A549 (cell line): Measurements from ENCODE around the gene BID. TPM values are rescaled to one million over a fixed set of nuclear protein-coding genes. Genes with fewer than 3 reads are reported as not detected.

Source experiments
- ATAC-seq, 2 experiments: fragments of 200-7000 bp in 1 of 2; fragments of >200 bp in 1 of 2; cut with Nextera tagmentation in 1 of 2; cut with Tn5 transposase in 1 of 2; 3 replicates each; pipeline versions ENCODE4 v1.8.0 to v1.9.1; 2018 to 2020; ENCODE audit warnings: mild to moderate bottlenecking in 1 of 2, moderate library complexity in 1 of 2
- CTCF ChIA-PET: fragments of 300-600 bp; sonication (Branson Sonifier 250); formaldehyde crosslinking; extraction: SDS; loops from one replicate; lab custom pipeline; 2021; ENCODE audit warnings: antibody characterized with exemption, inconsistent platforms; lab: Yijun Ruan, JAX
- POLR2A ChIA-PET: fragments of 350-600 bp; formaldehyde crosslinking; extraction: SDS; loops from one replicate; lab custom pipeline; 2021; ENCODE audit warnings: antibody characterized with exemption, inconsistent platforms; lab: Yijun Ruan, JAX
- DNase-seq, 2 experiments: peaks; one replicate each; pipeline versions ENCODE4 v3.0.0 to v3.0.0-alpha.2; 2011 to 2016; ENCODE audit warnings: low read depth in 1 of 2, low spot score in 1 of 2
- FAIRE-seq: peaks from 2 replicates; lab custom pipeline; 2011; peaks lifted over from hg19 to GRCh38; lab: Jason Lieb, UNC
- H3K27ac ChIP-seq, 2 experiments: fragments of >200 bp; sonication (Bioruptor Twin); formaldehyde crosslinking; 3 replicates each; pipeline ENCODE4 v1.5.1; 2016 to 2017
- H3K4me1 ChIP-seq: fragments of >200 bp; sonication (Bioruptor Twin); formaldehyde crosslinking; 3 replicates; pipeline ENCODE4 v1.6.1; 2016
- H3K4me2 ChIP-seq: fragments of >200 bp; sonication (Bioruptor Twin); formaldehyde crosslinking; 3 replicates; pipeline ENCODE4 v1.6.1; 2016
- H3K4me3 ChIP-seq: fragments of >200 bp; sonication (Bioruptor Twin); formaldehyde crosslinking; 3 replicates; pipeline ENCODE4 v1.5.1; 2016
- H3K9me3 ChIP-seq: fragments of >200 bp; sonication (Bioruptor Twin); formaldehyde crosslinking; 3 replicates; pipeline ENCODE4 v1.6.1; 2016
- CBX8 ChIP-seq: fragments of 200-600 bp; sonication (generic); IDR thresholded peaks from 2 replicates; pipeline ENCODE4 v1.6.1; 2016
- CHD4 ChIP-seq: fragments of 200-600 bp; sonication (generic); IDR thresholded peaks from 2 replicates; pipeline ENCODE4 v1.6.1; 2016; ENCODE audit warnings: antibody characterized with exemption, mild to moderate bottlenecking, borderline replicate concordance
- CTCF ChIP-seq: fragments of >200 bp; sonication (Bioruptor Twin); formaldehyde crosslinking; IDR thresholded peaks from 3 replicates; pipeline ENCODE4 v1.5.1; 2016
- E2F6 ChIP-seq: IDR thresholded peaks from 2 replicates; pipeline ENCODE4 v1.6.1; 2012; ENCODE audit warnings: low read depth, borderline replicate concordance
- ESRRA ChIP-seq: fragments of 150-350 bp; IDR thresholded peaks from 2 replicates; pipeline ENCODE4 v1.6.1; 2014; ENCODE audit warnings: mild to moderate bottlenecking, low read length, borderline replicate concordance
- HMGXB4 ChIP-seq: fragments of 250-450 bp; sonication (Bioruptor Pico); IDR thresholded peaks from 2 replicates; pipeline ENCODE4 v1.5.0; 2021; ENCODE audit warnings: mild to moderate bottlenecking, moderate library complexity, borderline replicate concordance
- HOXA7 ChIP-seq: fragments of 250-450 bp; sonication (Bioruptor Pico); IDR thresholded peaks from 2 replicates; pipeline ENCODE4 v1.5.0; 2020; ENCODE audit warnings: mild to moderate bottlenecking, moderate library complexity
- HOXB5 ChIP-seq: fragments of 250-450 bp; sonication (Bioruptor Pico); IDR thresholded peaks from 2 replicates; pipeline ENCODE4 v1.5.0; 2020; ENCODE audit warnings: mild to moderate bottlenecking, moderate library complexity
- KDM1A ChIP-seq: fragments of 200-600 bp; sonication (generic); IDR thresholded peaks from 2 replicates; pipeline ENCODE4 v1.6.1; 2016; ENCODE audit warnings: low read depth, mild to moderate bottlenecking
- MAFK ChIP-seq: fragments of 450-650 bp; IDR thresholded peaks from 2 replicates; pipeline ENCODE4 v1.6.1; 2014; ENCODE audit not compliant: partially characterized antibody
- NFE2L2 ChIP-seq: fragments of 150-350 bp; conservative IDR thresholded peaks from 2 replicates; pipeline ENCODE4 v1.6.1; 2014; ENCODE audit warnings: low read length
- POLR2A ChIP-seq: IDR thresholded peaks from 2 replicates; pipeline ENCODE4 v1.6.1; 2012; ENCODE audit warnings: mild to moderate bottlenecking, low read length
- POLR2AphosphoS2 ChIP-seq: conservative IDR thresholded peaks from 2 replicates; pipeline ENCODE4 v1.6.1; 2012; ENCODE audit warnings: low read length, improper control_type of control experiment, inconsistent platforms
- RAD21 ChIP-seq, 2 experiments: fragments of >200 bp in 1 of 2; sonication (Bioruptor Twin) in 1 of 2; formaldehyde crosslinking in 1 of 2; IDR thresholded peaks in 1 of 2; conservative IDR thresholded peaks in 1 of 2; 2 replicates in 1 of 2; 3 replicates in 1 of 2; pipeline ENCODE4 v1.6.1; 2012 to 2018; ENCODE audit warnings: inconsistent platforms in 1 of 2
- RARB ChIP-seq: fragments of 250-450 bp; sonication (Bioruptor Pico); IDR thresholded peaks from 2 replicates; pipeline ENCODE4 v1.8.0; 2021; ENCODE audit warnings: mild to moderate bottlenecking, moderate library complexity
- RCOR1 ChIP-seq: fragments of 150-350 bp; IDR thresholded peaks from 2 replicates; pipeline ENCODE4 v1.6.1; 2014; ENCODE audit warnings: antibody characterized with exemption, low read length, low read depth
- RFX5 ChIP-seq: fragments of 450-650 bp; IDR thresholded peaks from 2 replicates; pipeline ENCODE4 v1.7.1; 2014; ENCODE audit warnings: antibody characterized with exemption, mild to moderate bottlenecking, moderate library complexity
- SMC3 ChIP-seq: fragments of >200 bp; sonication (Bioruptor Twin); formaldehyde crosslinking; IDR thresholded peaks from 3 replicates; pipeline ENCODE4 v1.6.1; 2018; ENCODE audit warnings: inconsistent platforms
- TP53 ChIP-seq: fragments of 250-450 bp; sonication (Bioruptor Pico); IDR thresholded peaks from 2 replicates; pipeline ENCODE4 v1.5.0; 2021; ENCODE audit warnings: mild to moderate bottlenecking, moderate library complexity
- ZFP36 ChIP-seq: fragments of 450-650 bp; IDR thresholded peaks from 2 replicates; pipeline ENCODE4 v1.6.1; 2014; ENCODE audit warnings: borderline replicate concordance; ENCODE audit not compliant: partially characterized antibody
- ZNF302 ChIP-seq: fragments of 250-450 bp; sonication (Bioruptor Pico); IDR thresholded peaks from 2 replicates; pipeline ENCODE4 v1.9.0; 2021; ENCODE audit warnings: inconsistent platforms, mild to moderate bottlenecking, moderate library complexity
- ZSCAN20 ChIP-seq: fragments of 250-450 bp; sonication (Bioruptor Pico); IDR thresholded peaks from 2 replicates; pipeline ENCODE4 v1.8.0; 2022; ENCODE audit warnings: mild to moderate bottlenecking, moderate library complexity
- WGBS: methylation state at CpG from one replicate; pipeline ENCODE4 v1.1.6; 2017; ENCODE audit errors: missing lambda C conversion rate; 5-methylcytosine and 5-hydroxymethylcytosine counted together
- polyA plus RNA-seq, 4 experiments: library from polyadenylated mRNA; depleted of rRNA in 3 of 4; stranded (reverse); fragments of >200 nt; fragmentation: RNase III in 1 of 4; extraction: RNeasy Plus Mini Kit Qiagen cat#74134 plus additional on column Dnase treatment in 1 of 4; gene quantifications; 2 replicates in 3 of 4; 3 replicates in 1 of 4; pipeline ENCODE4 v1.2.3, GENCODE V29; 2011 to 2017
- TF ChIP-seq, protein P1 (sequence below): fragments of 150-350 bp; IDR thresholded peaks from 2 replicates; pipeline ENCODE4 v1.6.1; 2014; ENCODE audit warnings: low read depth, mild to moderate bottlenecking, low read length
- TF ChIP-seq, protein P2 (sequence below): IDR thresholded peaks from 2 replicates; pipeline ENCODE4 v1.6.1; 2012

Gene BID
- polyA plus RNA-seq, 2 of the 4 experiments (the other 2 are of a cell fraction): 50.8 to 56.6 TPM

GRCh38 chr22:17810570-17811116, 36.4 kb upstream of the BID start:
- Histone ChIP-seq H3K4me2 (no peak overlapping the region), H3K4me1 (no peaks in the 10 kb centered on the region), H3K9me3 (no peaks in the 10 kb centered on the region), H3K4me3 (no peak overlapping the region)
- CTCF ChIA-PET: interaction anchor here (0.6 to 0.9 kb wide), 2 partner anchors 20 to 355 kb away, joined by 3 read pairs; no protein-coding TSS in a partner anchor
- 88% methylated on average over 5 of the region's 12 CpGs for WGBS
- DNase-seq: no peak
- TF ChIP-seq ESRRA: no peak
- TF ChIP-seq RAD21 (conservative IDR thresholded peaks at IDR 0.05 in 1 of 2, IDR thresholded peaks at IDR 0.05 in 1 of 2): no peak
- no peak for TF ChIP-seq SMC3
- TF ChIP-seq POLR2A: no peak
- TF ChIP-seq ZSCAN20 (CRISPR knock-in tag): no peak
- no peak for TF ChIP-seq HOXB5 (CRISPR knock-in tag)
- no peak for TF ChIP-seq CBX8
- no peak for TF ChIP-seq POLR2AphosphoS2
- TF ChIP-seq CTCF: no peak
- TF ChIP-seq RARB (CRISPR knock-in tag): no peak
- TF ChIP-seq E2F6: no peak
- TF ChIP-seq NFE2L2: no peak
- no peak for TF ChIP-seq ZFP36
- TF ChIP-seq RCOR1: no peak
- TF ChIP-seq TP53 (CRISPR knock-in tag): no peak
- TF ChIP-seq CHD4: no peak
- TF ChIP-seq, protein P1, sequence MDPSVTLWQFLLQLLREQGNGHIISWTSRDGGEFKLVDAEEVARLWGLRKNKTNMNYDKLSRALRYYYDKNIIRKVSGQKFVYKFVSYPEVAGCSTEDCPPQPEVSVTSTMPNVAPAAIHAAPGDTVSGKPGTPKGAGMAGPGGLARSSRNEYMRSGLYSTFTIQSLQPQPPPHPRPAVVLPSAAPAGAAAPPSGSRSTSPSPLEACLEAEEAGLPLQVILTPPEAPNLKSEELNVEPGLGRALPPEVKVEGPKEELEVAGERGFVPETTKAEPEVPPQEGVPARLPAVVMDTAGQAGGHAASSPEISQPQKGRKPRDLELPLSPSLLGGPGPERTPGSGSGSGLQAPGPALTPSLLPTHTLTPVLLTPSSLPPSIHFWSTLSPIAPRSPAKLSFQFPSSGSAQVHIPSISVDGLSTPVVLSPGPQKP: no peak
- TF ChIP-seq, protein P2, sequence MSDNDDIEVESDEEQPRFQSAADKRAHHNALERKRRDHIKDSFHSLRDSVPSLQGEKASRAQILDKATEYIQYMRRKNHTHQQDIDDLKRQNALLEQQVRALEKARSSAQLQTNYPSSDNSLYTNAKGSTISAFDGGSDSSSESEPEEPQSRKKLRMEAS: no peak
- no peak for TF ChIP-seq KDM1A
- TF ChIP-seq, all 56 proteins: peak for 0
- no peak overlapping the region for H3K27ac ChIP-seq
- FAIRE-seq: no peak
- ATAC-seq: no peak
- POLR2A ChIA-PET: no interaction called here

DNA sequence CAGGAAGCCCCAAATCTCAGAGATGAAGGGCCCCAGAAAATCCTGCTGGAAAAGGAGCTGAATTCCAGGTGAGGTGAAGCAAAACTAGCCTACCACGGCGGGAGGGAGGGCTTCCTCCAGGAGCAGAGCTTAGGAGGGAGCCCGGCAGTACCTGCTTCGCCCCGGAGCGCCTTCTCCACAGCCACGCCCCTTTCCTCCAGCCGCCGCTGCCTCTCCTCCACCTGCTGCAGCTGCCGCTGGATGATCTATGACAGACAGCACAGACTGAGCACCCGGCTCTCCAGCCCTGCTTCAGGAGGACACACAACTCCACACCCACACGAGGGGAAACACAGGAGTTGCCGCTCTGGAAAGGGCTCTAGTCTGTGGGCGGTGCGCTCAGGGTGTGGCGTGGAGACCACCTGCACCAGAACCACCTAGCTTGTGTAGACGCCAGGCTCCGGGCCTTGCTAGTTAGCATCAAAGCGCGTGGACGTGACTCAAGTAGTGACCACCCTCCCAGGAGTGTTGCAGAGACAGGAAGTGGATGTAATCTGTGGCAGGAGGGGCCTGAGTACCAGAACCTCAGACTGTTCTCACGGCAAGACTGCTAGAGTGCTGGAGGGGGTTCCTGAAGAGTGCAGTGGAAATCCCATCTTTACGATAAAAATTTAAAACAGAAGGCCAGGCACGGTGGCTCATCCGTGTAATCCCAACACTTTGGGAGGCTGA, 34.6 kb upstream of the BID start:
- TF ChIP-seq HMGXB4: no peak
- no peak for TF ChIP-seq MAFK
- no peak for TF ChIP-seq RCOR1
- TF ChIP-seq RFX5: no peak
- TF ChIP-seq TP53 (CRISPR knock-in tag): no peak
- no peak for TF ChIP-seq CTCF
- TF ChIP-seq HOXA7 (CRISPR knock-in tag): no peak
- no peak for TF ChIP-seq ZNF302
- TF ChIP-seq, all 56 proteins: peak for 0
- Histone ChIP-seq H3K4me3 (no peak overlapping the region), H3K4me1 (no peaks in the 10 kb centered on the region), H3K4me2 (no peak overlapping the region), H3K27ac (no peak overlapping the region), H3K9me3 (no peaks in the 10 kb centered on the region)
- ATAC-seq (no peak), FAIRE-seq (no peak), DNase-seq (no peak)
- CTCF ChIA-PET: interaction anchor here (1.0 kb wide), 1 partner anchor 22 kb away, joined by 3 read pairs; no protein-coding TSS in a partner anchor
- WGBS: 88% methylated on average over 17 of the region's 25 CpGs
- POLR2A ChIA-PET: no interaction called here
